Measurements from ENCODE around the gene ZBTB5.

GRCh38 chr9:37426846-37427245, 38.4 kb downstream of the ZBTB5 start:
- TF ChIP-seq CTCF (IDR thresholded peaks at IDR 0.05; ENCODE audit: control extremely low read depth in 1 of 3, insufficient read depth in 1 of 3, low read depth in 1 of 3, low read length in 3 of 3) (no peak), HDAC6 (IDR thresholded peaks at IDR 0.05; ENCODE audit: low read depth, low read length) (no peak), SP4 (IDR thresholded peaks at IDR 0.05; ENCODE audit: low read length) (no peak), EGR1 (IDR thresholded peaks at IDR 0.05; ENCODE audit: borderline replicate concordance, low read depth, low read length) (no peak), EZH2 (IDR thresholded peaks at IDR 0.05; ENCODE audit: low read depth, low read length, severe bottlenecking) (no peak), POLR2A (IDR thresholded peaks at IDR 0.05; ENCODE audit: control extremely low read depth in 1 of 2, low read depth in 2 of 2, low read length in 2 of 2) (no peak), YY1 (IDR thresholded peaks at IDR 0.05; ENCODE audit: low read depth, low read length) (no peak), ZNF274 (IDR thresholded peaks at IDR 0.05; ENCODE audit: borderline replicate concordance, extremely low read depth, low read length) (no peak)

Data from H1 (cell line).